HUES48 (cell line): ENCODE measurements around the gene RUNX1.
A peak's percentile ranks its signal among the peaks of the same experiment; 100 is the strongest.

Experiments
- H3K27ac ChIP-seq: one replicate; pipeline ENCODE4 v1.7.0; 2013; ENCODE audit warnings: low read depth, low read length, inconsistent platforms
- H3K27me3 ChIP-seq: 2 replicates; pipeline ENCODE4 v1.6.1; 2013; ENCODE audit warnings: mild to moderate bottlenecking, low read length; ENCODE audit not compliant: control insufficient read depth, insufficient read depth
- H3K36me3 ChIP-seq: 2 replicates; pipeline ENCODE4 v1.6.1; 2013; ENCODE audit warnings: low read length; ENCODE audit not compliant: control insufficient read depth, insufficient read depth
- H3K4me1 ChIP-seq: 2 replicates; pipeline ENCODE4 v1.6.1; 2013; ENCODE audit warnings: mild to moderate bottlenecking, low read length; ENCODE audit not compliant: control insufficient read depth, insufficient read depth
- H3K4me3 ChIP-seq: 2 replicates; pipeline ENCODE4 v1.5.1; 2013; ENCODE audit warnings: mild to moderate bottlenecking, low read depth, low read length
- H3K9ac ChIP-seq: 2 replicates; pipeline ENCODE4 v1.6.1; 2013; ENCODE audit warnings: mild to moderate bottlenecking, low read depth, low read length, moderate library complexity
- H3K9me3 ChIP-seq: 2 replicates; pipeline ENCODE4 v1.6.1; 2013; ENCODE audit warnings: low read length; ENCODE audit not compliant: control insufficient read depth, insufficient read depth

RUNX1 gene

GRCh38 chr21:34907461-34908418 lies 141.4 kb downstream of the RUNX1 start:
- Histone ChIP-seq H3K27ac (no peak overlapping the region), H3K4me3 (no peak overlapping the region), H3K4me1 (peaks cover 8% of the 10 kb centered on the region; the same call in 1 of the 2 replicates), H3K27me3 (no peaks in the 10 kb centered on the region), H3K36me3 (no peaks in the 10 kb centered on the region), H3K9ac (no peak overlapping the region), H3K9me3 (no peaks in the 10 kb centered on the region)

- H3K4me1 ChIP-seq = peaks cover 8% of the 10 kb centered on the region; the same call in 1 of the 2 replicates
- no peak overlapping the region for H3K9ac ChIP-seq
- no peak overlapping the region for H3K4me3 ChIP-seq
Observed at GRCh38 chr21:34906401-34906800, 142.7 kb downstream of the RUNX1 start.

GRCh38 chr21:34905218-34905537 lies 143.9 kb downstream of the RUNX1 start:
- Histone ChIP-seq H3K4me3 (no peak overlapping the region), H3K27ac (no peak overlapping the region), H3K27me3 (no peaks in the 10 kb centered on the region), H3K9me3 (no peaks in the 10 kb centered on the region), H3K36me3 (no peaks in the 10 kb centered on the region), H3K4me1 (peaks cover 8% of the 10 kb centered on the region; the same call in 1 of the 2 replicates), H3K9ac (no peak overlapping the region)

More at GRCh38 chr21:34906401-34906800, 142.7 kb downstream of the RUNX1 start:
- H3K27ac ChIP-seq = no peak overlapping the region
- H3K36me3 ChIP-seq = no peaks in the 10 kb centered on the region
- no peaks in the 10 kb centered on the region for H3K9me3 ChIP-seq
- H3K27me3 ChIP-seq = no peaks in the 10 kb centered on the region

GRCh38 chr21:34904526-34905217 lies 144.4 kb downstream of the RUNX1 start:
- Histone ChIP-seq H3K9me3 (no peaks in the 10 kb centered on the region), H3K36me3 (no peaks in the 10 kb centered on the region), H3K27ac (no peak overlapping the region), H3K27me3 (no peaks in the 10 kb centered on the region), H3K4me3 (no peak overlapping the region), H3K9ac (no peak overlapping the region), H3K4me1 (peaks cover 8% of the 10 kb centered on the region; the same call in 1 of the 2 replicates)

- H3K4me1 ChIP-seq = no peaks in the 10 kb centered on the region
- H3K4me3 ChIP-seq = no peak overlapping the region
- no peaks in the 10 kb centered on the region for H3K36me3 ChIP-seq
- no peaks in the 10 kb centered on the region for H3K9me3 ChIP-seq
- no peak overlapping the region for H3K9ac ChIP-seq
- H3K27ac ChIP-seq = no peak overlapping the region
- no peaks in the 10 kb centered on the region for H3K27me3 ChIP-seq
Observed at GRCh38 chr21:34900376-34900775, 148.7 kb downstream of the RUNX1 start.

- Histone ChIP-seq H3K36me3 (no peaks in the 10 kb centered on the region), H3K4me3 (no peak overlapping the region), H3K27me3 (no peaks in the 10 kb centered on the region), H3K27ac (no peak overlapping the region), H3K4me1 (no peaks in the 10 kb centered on the region), H3K9ac (no peak overlapping the region), H3K9me3 (no peaks in the 10 kb centered on the region)
Observed at GRCh38 chr21:34899760-34900159, 149.3 kb downstream of the RUNX1 start.

- Histone ChIP-seq H3K36me3 (no peaks in the 10 kb centered on the region), H3K4me3 (no peak overlapping the region), H3K4me1 (no peaks in the 10 kb centered on the region), H3K9me3 (no peaks in the 10 kb centered on the region), H3K27me3 (peaks cover 5% of the 10 kb centered on the region; the same call in 1 of the 2 replicates), H3K9ac (no peak overlapping the region), H3K27ac (no peak overlapping the region)
Observed at GRCh38 chr21:34899302-34899701, 149.8 kb downstream of the RUNX1 start.

GRCh38 chr21:34897828-34898227 lies 151.3 kb downstream of the RUNX1 start:
- Histone ChIP-seq H3K4me1 (no peaks in the 10 kb centered on the region), H3K9me3 (no peaks in the 10 kb centered on the region), H3K27me3 (peaks cover 19% of the 10 kb centered on the region), H3K36me3 (no peaks in the 10 kb centered on the region), H3K27ac (no peak overlapping the region), H3K4me3 (no peak overlapping the region), H3K9ac (no peak overlapping the region)

GRCh38 chr21:34894401-34894800 lies 154.7 kb downstream of the RUNX1 start:
- H3K36me3 ChIP-seq = no peaks in the 10 kb centered on the region
- peaks cover 53% of the 10 kb centered on the region for H3K27me3 ChIP-seq
- no peak overlapping the region for H3K9ac ChIP-seq
- no peak overlapping the region for H3K27ac ChIP-seq
- H3K4me1 ChIP-seq = peaks cover 12% of the 10 kb centered on the region
- no peak overlapping the region for H3K4me3 ChIP-seq
- no peaks in the 10 kb centered on the region for H3K9me3 ChIP-seq

GRCh38 chr21:34892209-34892608 lies 156.9 kb downstream of the RUNX1 start:
- Histone ChIP-seq H3K9ac (no peak overlapping the region), H3K27ac (no peak overlapping the region), H3K27me3 (peaks cover 70% of the 10 kb centered on the region), H3K4me1 (peaks cover 23% of the 10 kb centered on the region), H3K36me3 (no peaks in the 10 kb centered on the region), H3K4me3 (no peak overlapping the region), H3K9me3 (no peaks in the 10 kb centered on the region)

GRCh38 chr21:34891613-34891943 lies 157.5 kb downstream of the RUNX1 start:
- Histone ChIP-seq H3K4me3 (peak overlapping the region; percentile 63), H3K36me3 (no peaks in the 10 kb centered on the region), H3K9me3 (no peaks in the 10 kb centered on the region), H3K27ac (no peak overlapping the region), H3K4me1 (peaks cover 26% of the 10 kb centered on the region), H3K27me3 (peaks cover 76% of the 10 kb centered on the region), H3K9ac (no peak overlapping the region)
